C1 segment of cervical spinal cord (tissue), 14 donors: ENCODE measurements around the gene MAG.
A peak's percentile ranks its signal among the peaks of the same experiment; 100 is the strongest.
"Not testable (repeated sequence)": the region's sequence is repeated elsewhere in the genome, so short reads cannot be mapped to it uniquely, and the experiment has no call there.

Source experiments
- DNase-seq, 14 donors: peaks; one replicate each; lab custom pipeline; 2025; lab: John Stamatoyannopoulos, UW

Gene MAG

DNA sequence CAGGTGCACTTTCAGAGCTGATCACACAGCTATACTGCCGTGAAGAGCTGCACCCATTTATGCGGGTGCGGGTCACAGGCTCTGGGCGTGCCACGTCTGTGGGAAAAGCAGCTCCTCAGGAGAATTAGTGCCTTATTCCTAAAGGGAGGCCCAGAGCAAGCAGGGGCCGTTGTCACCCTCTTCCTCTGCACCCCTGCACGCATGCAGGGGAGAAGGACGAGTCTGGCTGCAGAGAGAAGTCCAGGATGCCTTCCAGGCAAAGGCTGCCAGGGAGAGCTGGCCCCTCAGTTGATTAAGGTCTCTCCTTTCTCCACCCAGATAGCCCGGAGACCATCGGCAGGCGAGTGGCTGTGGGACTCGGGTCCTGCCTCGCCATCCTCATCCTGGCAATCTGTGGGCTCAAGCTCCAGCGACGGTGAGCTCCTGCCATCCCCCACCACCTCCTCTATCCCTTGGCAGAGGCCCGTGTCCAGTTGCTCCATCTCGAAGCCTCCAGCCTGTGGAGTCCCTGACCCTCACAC lies 52.6 kb downstream of the MAG start:
- no peak for DNase-seq

DNA sequence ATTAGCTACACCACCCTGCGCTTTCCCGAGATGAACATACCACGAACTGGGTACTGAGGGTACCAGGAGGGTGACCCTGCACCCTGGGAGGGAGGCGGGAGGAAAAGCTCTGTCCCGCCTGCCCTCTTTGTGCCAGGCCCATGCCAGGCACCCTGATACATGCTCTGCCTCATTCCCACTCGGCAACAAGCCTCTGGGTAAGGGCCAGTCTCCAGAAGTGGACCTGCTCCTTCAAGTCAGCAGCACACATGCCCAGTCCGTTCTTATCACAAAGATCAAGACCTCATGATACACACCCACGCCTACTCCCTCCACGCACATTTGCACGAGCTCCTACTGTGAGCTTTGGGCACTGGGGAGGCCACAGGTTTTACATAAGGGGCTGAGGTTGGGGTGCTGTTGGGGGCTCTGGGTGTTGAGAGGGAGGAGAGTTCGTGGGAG lies 53.7 kb downstream of the MAG start:
- DNase-seq, result no peak

- peak in 2 of 14 donors; percentile 19 to 21 for DNase-seq
These were observed 54.5 kb downstream of the MAG start for GRCh38 chr19:35346193-35347052.

- peak in 5 of 14 donors; percentile 11 to 43 (median 12) for DNase-seq
These were observed 55.4 kb downstream of the MAG start, which contains the start of gene FFAR1 for GRCh38 chr19:35347171-35347929. FFAR1 (plus strand) TSS chr19:35347902; CDS start chr19:35351552, 3,650 bp downstream.

DNA sequence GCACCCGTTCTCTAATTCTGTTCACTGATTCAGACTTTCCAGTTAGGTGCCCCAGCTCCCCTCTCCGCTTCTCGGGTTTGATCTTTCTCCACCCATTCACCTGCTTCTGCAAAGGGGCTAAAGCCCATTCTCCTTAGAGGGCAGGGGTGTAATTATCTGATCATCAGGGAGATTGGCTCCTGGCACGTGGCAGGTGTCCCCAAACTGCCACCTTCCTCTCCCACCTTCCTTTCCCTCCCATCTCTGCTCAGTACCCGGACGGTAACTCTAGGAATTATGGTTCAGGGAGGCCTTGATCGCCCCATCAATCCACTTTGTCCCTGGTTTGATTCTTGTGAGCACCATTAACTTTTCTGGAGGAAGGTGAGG lies 56.0 kb downstream of the MAG start:
- no peak for DNase-seq

GRCh38 chr19:35348911-35349611 lies 57.1 kb downstream of the MAG start:
- DNase-seq, result no peak

GRCh38 chr19:35349614-35350521 lies 57.9 kb downstream of the MAG start:
- DNase-seq, result no peak

DNA sequence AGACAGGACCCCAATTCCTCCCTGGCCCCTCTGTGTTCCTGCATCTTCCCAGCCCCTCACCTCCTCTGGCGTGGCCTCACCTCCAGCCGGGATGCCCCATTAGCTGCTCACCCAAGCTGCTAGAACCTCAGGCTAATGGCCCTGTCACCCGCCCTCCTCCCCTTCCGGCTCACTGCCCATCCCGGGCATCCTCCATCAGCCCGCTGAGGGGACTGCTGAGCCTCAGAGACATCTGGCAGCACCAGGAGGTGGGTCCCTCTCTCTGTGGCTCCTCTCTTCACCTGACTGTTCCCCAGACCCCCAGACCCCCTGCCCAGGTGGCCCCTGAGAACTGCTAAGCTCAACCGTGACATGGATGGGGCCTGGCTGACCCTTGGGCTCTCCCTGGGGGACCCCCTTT lies 58.6 kb downstream of the MAG start:
- no peak for DNase-seq

DNA sequence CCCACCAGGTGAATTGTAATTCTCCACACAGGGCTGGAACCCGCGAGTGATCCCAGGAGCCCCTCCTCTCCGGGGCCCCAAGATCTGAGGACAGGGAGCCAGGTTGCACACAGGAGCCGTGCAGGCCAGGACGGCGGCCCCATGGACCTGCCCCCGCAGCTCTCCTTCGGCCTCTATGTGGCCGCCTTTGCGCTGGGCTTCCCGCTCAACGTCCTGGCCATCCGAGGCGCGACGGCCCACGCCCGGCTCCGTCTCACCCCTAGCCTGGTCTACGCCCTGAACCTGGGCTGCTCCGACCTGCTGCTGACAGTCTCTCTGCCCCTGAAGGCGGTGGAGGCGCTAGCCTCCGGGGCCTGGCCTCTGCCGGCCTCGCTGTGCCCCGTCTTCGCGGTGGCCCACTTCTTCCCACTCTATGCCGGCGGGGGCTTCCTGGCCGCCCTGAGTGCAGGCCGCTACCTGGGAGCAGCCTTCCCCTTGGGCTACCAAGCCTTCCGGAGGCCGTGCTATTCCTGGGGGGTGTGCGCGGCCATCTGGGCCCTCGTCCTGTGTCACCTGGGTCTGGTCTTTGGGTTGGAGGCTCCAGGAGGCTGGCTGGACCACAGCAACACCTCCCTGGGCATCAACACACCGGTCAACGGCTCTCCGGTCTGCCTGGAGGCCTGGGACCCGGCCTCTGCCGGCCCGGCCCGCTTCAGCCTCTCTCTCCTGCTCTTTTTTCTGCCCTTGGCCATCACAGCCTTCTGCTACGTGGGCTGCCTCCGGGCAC lies 59.6 kb downstream of the MAG start:
- no peak for DNase-seq

DNA sequence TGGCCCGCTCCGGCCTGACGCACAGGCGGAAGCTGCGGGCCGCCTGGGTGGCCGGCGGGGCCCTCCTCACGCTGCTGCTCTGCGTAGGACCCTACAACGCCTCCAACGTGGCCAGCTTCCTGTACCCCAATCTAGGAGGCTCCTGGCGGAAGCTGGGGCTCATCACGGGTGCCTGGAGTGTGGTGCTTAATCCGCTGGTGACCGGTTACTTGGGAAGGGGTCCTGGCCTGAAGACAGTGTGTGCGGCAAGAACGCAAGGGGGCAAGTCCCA lies 60.2 kb downstream of the MAG start:
- DNase-seq, result no peak

DNA sequence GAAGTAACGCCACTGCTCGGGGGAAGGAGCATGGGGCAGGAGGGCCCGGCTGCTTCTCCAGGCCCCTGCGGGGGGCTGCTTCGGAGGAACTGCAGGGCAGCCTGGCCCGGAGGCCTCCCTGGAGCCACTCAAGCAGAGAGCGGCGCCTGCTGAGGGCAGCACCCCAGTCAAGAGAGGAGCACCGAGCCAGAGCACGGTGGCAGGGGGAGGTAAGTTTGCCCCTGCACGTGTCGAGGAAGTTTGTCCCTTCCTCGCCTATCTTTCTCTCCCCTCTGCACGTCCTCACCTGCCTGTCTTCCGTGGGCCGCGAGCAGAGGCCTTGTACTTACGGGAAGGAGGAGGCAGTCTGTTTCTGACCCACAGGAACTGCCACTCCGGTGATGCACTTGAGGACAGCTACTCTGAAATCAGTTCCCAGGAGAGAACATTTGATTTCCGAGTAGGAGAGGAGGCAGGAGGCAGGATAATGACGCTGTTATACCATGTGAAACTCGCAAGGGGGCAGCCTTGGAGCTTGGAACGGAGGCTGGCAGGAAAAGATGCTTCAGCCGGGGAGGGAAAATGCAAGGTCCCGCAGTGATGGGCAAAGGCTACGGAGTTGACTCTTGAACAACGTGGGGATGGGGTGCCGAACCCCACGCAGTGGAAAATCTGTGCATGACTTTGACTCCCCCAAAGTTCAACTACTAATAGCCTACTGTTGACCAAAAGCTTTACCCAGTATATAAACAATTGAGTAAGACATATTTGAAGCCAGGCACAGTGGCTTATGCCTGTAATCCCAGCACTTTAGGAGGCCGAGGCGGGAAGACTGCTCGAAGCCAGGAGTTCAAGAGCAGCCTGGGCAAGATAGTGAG lies 60.7 kb downstream of the MAG start:
- DNase-seq, result peak in 11 of 14 donors; percentile 3 to 66 (median 42)

DNA sequence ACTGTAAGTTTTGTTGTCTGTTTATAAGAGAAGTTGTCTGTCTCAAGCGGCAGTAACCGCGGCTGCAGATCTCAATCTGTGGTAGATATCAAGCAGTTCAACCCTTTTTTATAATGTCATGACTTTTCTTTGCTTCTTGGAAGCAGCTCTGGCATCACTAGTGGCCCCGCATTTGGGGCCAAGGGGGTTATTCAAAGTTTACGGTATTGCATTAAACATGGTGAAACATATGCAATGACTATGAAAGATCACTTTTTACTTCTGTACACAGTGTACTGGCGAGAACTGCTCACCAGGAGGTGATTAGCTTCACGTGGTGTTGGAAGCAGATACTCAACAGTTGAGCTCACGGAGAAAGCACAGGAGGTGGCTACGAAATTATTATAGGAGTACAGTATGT lies 61.7 kb downstream of the MAG start:
- DNase-seq, result no peak

DNA sequence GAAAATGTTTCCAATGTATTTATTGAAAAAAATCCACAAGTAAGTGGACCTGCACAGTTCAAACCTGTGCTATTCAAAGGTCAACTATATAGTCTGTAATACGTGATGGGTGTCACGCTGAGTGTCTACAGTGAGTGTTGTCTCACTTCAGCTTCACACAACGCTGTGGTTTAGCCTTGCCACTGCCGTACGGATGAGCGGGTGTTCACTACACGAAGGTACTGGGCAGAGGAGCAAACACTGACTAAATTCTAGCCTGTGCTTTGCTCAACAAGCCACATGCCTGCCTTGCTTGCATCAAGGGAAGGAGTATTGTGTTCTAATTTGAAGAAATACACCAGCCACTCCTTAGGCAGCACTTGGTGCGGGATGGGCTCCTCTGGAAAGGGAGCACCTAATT lies 62.9 kb downstream of the MAG start:
- DNase-seq, result no peak

DNA sequence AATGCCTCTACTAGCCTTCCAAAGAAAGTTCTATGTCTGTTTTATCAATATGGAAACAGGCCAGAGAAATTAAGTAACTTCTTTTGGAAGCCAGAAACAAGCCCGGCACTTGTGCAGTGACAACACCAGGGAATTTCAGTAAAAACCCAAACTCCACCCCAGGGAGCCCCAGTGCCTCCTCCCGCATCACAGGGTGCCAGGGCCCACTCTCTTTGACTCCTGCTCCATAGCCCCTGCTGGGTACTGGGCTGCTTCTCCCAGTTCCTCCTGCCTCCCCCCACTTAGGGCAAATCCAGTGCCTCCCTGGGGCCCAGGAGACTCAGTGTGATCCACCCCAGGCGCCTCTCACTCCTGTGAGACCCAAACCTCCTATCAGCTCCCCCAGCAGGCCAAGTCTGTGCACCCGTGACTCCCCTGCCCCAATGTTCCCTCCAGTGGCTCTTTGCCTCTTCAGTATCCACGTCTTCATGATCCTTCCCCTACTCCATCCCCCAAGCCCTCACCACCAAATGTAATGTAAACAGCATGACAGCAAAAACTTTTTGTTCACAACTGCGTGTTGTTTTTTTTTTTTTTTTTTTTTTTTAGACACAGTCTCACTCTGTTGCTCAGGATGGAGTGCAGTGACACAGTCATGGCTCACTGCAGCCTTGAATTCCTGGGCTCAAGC lies 64.0 kb downstream of the MAG start:
- no peak for DNase-seq

GRCh38 chr19:35357867-35358573 lies 66.1 kb downstream of the MAG start, which contains the start of gene FFAR3:
FFAR3 (plus strand) TSS chr19:35358460; CDS start chr19:35358891, 431 bp downstream.
- DNase-seq, result peak in 4 of 14 donors; percentile 1 to 22 (median 20)

DNA sequence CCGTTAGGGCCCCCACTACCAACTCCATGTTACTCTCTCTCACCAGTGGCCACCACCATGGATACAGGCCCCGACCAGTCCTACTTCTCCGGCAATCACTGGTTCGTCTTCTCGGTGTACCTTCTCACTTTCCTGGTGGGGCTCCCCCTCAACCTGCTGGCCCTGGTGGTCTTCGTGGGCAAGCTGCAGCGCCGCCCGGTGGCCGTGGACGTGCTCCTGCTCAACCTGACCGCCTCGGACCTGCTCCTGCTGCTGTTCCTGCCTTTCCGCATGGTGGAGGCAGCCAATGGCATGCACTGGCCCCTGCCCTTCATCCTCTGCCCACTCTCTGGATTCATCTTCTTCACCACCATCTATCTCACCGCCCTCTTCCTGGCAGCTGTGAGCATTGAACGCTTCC lies 66.9 kb downstream of the MAG start:
- DNase-seq, result not testable (repeated sequence)

DNA sequence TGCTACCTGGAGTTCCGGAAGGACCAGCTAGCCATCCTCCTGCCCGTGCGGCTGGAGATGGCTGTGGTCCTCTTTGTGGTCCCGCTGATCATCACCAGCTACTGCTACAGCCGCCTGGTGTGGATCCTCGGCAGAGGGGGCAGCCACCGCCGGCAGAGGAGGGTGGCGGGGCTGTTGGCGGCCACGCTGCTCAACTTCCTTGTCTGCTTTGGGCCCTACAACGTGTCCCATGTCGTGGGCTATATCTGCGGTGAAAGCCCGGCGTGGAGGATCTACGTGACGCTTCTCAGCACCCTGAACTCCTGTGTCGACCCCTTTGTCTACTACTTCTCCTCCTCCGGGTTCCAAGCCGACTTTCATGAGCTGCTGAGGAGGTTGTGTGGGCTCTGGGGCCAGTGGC lies 67.4 kb downstream of the MAG start:
- not testable (repeated sequence) for DNase-seq

GRCh38 chr19:35360081-35360480 lies 68.1 kb downstream of the MAG start:
- not testable (repeated sequence) for DNase-seq
